Diencephalon (tissue), 1 donor: ENCODE data around the gene MSANTD1. TPM values are rescaled to one million over a fixed set of nuclear protein-coding genes. Genes with fewer than 3 reads are reported as not detected.

Experiments used
- total RNA-seq: library from RNA; depleted of rRNA; stranded (reverse); fragments of >200 nt; gene quantifications from one replicate; pipeline ENCODE4 v1.2.3, GENCODE V29; 2014

Gene MSANTD1
- 15.7 TPM for total RNA-seq

DNA sequence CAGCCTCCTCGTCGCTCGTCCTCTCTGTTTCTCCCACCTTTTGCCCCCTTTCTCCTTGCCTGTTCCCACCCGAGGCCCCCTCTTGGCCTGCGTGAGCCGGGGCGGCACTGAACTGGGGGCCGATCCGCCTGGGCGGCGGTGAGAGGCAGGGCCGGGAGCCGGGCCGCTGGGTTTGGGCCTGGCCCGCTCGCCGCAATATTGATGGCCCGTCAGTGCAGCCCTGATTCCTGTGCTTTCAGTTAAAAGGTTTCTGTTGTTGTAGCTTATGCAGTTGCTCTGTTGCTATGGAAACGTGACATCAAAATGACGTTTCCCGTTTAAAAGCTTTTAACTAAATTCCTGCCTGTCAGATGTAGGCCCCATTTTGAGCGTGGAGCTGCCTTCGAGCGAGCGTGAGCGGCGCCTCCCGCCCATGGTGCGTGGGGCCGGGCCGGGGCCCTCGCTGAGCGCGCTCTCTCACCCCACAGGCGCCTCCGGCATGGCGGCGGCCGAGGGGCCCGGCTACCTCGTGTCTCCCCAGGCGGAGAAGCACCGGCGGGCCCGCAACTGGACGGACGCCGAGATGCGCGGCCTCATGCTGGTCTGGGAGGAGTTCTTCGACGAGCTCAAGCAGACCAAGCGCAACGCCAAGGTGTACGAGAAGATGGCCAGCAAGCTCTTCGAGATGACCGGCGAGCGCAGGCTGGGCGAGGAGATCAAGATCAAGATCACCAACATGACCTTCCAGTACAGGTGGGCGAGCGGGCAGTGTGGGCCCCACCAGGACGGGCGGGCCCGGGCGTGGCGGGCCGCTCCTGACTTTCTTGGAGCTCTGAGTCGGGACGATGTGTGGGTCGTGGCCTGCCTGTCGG lies at the start of gene MSANTD1:
MSANTD1 (plus strand) TSS at position 349 of the 851 bp plus-strand sequence; CDS start at position 413, 64 bp downstream.

DNA sequence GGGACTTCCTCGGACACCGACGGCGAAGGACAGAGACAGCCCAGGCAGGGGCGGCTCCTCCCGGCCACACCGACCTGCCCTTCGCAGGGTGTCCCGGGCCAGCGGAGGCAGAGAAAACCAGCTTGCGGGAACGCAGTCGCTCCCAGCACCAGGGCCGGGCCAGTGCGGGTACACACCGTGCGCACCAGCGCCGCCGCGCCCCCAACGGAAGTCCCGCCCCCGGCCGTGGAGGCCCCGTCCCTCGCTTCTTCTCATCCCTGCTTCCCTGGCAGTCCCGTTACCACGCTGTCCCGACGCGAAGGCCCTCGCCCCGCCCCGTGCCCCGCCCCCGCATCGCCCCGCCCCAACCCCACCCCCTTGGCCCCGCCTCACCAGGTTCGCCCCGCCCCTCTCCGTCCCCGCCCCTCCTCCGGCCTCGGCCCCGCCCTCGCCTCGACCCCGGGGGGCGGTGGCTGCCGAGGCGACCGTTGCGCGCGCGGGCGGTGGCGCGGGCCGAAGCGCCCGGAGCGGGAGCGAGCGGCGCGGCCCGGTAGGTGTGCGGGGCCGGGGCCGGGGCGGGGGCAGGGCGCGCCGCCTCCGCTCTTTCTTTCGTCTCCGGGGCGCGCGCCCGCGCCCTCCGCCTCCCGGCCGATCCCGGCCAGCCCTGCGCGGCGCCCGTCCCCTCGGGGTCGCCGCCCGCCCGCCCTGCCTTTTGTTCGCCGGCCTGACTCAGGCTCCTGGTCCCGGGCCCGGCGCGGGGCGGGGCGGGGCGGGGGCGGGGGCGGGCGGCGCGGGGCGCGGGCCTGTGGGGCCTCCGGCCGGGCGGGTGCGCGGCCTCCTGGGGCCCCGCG lies 43.8 kb downstream of the MSANTD1 start, which contains the start of gene RGS12:
RGS12 (plus strand) TSS at position 451 of the 830 bp plus-strand sequence. CDS start 23,150 bp downstream, outside the sequence.

Other genes starting within 250 kb of the MSANTD1 start
- not detected for gene HTT-AS, start 174.6 kb upstream of the MSANTD1 start, total RNA-seq
- 96.7 TPM for gene HTT, start 174.5 kb upstream of the MSANTD1 start, total RNA-seq
- 70.4 TPM for gene RGS12, start 43.9 kb downstream of the MSANTD1 start, total RNA-seq
- gene HGFAC, start 192.8 kb downstream of the MSANTD1 start, total RNA-seq, result 1.2 TPM
- 2.5 TPM for gene DOK7, start 214.1 kb downstream of the MSANTD1 start, total RNA-seq